HTR-8/SVneo (cell line): ENCODE data around the gene THBS3.
"Not testable (repeated sequence)": the region's sequence is repeated elsewhere in the genome, so short reads cannot be mapped to it uniquely, and the experiment has no call there.

Source experiments
- DNase-seq: peaks from one replicate; pipeline ENCODE4 v3.0.0; 2011; ENCODE audit warnings: low spot score, mixed read lengths; ENCODE audit not compliant: insufficient read length
- FAIRE-seq: peaks from 2 replicates; lab custom pipeline; 2011; peaks lifted over from hg19 to GRCh38; lab: Jason Lieb, UNC

The THBS3 gene

DNA sequence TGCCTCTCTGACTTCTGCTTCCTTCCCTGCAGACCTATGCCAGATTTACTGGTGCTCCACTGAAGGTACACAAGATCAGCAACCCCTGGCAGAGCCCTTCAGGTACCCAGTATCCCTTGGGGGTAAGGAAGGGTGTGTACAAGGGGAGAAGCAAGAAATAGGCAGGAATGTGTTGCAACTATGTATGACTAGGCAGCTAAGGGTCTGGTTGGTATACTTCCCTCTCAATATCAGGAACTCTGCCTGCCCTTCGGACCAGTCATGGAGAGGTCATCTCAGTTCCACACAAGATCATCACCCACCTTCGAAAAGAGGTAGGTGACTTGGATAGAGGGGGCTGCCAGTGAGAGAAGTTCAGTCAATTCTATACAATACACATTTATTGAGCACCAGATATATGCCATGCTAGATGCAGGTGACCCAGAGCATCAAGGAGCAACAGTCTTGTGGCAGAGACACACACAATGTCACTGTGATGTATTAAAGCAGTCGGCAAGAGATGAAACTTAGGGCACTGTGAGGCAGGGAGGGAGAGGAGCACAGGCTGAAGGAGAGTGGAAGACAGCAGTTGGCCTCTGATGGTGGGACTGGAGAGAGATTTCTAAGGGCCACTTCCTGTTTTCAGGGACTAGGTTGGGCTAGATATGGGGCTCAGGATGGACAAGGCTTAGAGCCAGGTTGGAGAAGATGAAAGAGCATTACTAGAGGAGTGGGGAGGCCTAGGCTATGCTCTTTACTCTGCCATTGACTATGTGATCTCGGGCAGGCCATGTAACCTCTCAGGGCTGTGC lies 2.8 kb upstream of the THBS3 start:
- FAIRE-seq (no peak), DNase-seq (no peak)

DNA sequence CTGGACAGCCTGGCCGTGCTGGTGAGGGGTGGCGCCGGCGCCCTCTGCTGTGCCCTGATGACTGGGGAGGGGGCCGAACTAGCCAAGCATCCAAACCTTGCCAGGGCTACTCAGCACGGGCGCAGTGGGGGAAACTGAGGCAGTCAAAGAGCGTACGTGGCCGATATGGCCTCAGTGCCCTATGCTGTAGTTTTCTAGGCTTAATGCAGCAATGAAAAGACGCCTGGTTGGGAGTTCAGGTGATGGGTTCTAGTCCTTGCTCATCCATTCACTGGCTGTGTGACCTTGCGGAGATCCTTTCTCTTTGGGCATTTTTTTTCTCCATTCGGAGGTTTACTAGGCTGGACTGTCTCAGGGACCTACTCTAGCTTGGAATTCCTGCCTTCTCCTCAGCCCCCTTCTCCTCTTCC lies 1.6 kb upstream of the THBS3 start:
- FAIRE-seq = no peak
- DNase-seq = no peak

DNA sequence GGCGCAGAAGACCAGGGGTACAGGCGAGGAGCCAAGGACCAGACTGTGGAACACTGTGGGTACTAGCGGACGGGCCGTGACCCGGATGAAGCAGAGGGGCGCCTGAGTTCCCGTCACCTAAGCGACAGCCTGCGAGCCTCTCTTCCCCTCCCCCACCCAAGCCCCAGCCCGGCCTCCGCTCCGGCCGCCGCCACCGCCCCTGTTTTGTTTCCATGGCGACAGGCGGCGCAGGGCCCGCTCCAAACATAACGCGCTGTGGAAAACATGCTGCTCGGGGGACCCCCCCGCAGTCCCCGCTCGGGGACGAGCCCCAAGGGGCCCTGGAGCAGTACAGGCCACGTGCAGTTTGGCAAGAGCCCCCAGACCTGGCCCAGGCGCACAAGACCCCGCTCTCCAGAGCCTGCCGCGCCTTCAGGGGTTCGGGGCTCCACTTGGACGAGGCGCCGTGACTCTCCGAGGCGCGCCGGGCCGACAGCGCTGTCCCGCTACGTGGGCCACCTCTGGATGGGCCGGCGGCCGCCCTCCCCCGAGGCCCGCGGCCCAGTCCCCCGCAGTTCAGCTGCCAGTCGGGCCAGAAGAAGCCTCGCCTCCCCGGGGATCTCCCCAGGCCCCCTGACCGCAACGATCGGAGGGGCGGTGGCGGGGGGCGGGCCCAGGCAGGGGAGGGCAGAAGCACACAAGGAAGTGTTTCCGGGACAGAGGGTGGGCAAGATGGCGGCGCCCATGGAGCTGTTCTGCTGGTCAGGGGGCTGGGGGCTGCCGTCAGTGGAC lies 1.0 kb upstream of the THBS3 start, which contains the start of gene MTX1:
TSS of gene MTX1 (plus strand) at position 155 of the 771 bp plus-strand sequence. CDS start at position 265, 110 bp downstream.
- DNase-seq (peak; percentile 75), FAIRE-seq (no peak)

DNA sequence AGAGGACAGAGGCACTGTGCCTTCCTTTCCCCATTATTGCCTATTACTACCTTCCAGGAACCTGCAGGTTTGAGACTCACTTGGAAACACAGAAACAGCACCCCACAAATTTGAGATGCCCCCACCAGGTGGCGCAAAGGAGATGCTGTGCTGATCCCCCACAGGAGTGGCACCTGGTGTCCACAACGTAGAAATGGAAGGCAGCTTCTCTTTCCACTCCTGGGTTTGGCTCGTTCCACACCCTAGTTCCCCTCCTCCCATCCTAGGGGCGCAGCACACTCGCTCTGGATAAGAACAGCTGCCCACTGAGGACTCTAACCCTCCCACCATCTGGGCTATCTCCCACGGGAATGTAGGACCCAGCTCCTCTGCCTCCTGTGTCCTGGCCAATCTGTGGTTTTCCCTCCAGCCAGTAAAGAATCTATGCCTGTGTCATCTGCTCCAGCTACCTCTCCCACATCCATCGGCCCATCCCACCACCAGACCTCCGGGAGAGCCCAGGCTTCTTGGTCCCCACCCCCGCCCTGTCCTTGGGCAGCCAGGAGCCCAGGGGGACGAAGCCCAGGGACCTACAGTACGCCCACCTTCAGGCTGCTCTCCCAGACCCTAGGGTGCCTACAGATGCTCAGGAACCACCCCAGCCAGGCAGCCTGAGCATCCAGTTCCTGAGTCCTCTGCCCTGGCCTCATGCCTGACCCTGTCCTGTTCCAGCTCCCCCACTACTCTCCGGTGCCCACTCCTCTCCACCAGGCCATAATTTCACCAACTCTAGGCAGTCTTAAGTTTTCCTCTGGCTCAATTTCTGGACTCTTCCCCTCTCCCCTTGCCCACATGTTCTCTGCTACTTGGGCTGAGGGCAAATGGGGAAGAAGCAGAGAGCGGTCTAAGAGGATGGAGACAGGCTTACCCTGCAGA lies 549 bp downstream of the THBS3 start:
- DNase-seq = peak; percentile 71
- no peak for FAIRE-seq

DNA sequence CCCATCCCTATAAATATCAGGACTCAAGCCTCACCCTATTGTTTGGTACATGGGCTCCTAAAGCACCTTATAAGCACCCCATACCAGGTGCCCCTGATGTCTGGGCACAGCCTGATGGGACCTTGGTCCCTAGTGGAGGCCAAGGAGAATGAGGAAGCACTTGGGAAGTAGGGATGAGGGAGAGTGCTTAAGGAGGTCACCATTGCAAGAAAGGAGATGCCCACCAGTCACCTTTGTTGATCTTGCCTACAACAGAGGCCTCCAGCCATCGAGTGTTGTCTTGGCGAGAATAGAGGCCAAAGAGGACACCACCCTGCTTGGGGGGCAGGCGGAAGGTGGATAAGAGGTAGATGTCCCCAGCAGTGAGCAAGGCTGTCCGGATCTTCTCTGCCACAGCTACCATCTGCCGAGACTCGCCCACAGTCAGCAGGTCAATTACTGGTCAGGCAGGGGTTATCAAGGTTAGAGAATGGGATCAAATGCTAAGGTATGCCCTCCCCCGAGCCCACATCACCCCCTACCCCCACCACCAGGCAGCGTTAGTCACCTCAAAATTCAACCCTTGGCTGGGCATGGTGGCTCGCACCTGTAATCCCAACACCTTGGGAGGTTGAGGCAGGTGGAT lies 1.6 kb downstream of the THBS3 start:
- no peak for FAIRE-seq
- no peak for DNase-seq

DNA sequence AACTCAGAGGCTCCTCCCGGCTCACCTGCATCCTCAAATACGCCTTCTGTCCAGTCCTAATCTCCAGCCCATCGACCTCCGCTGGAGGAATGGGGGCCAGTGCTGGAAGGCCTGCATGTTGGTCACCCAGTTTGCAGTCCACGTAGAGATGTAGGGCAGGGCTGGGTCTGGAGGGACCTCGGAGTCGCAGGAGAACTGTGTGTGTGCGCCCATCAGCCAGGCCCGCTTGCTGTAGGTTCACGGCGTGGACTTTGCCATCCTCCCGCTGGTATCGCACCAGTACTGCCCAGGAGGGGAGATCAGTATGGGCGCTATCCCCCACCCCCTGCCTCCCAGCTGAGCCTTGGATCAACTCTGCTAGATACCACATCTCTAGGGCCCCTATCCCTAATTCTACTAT lies 2.7 kb downstream of the THBS3 start:
- DNase-seq = no peak
- no peak for FAIRE-seq

DNA sequence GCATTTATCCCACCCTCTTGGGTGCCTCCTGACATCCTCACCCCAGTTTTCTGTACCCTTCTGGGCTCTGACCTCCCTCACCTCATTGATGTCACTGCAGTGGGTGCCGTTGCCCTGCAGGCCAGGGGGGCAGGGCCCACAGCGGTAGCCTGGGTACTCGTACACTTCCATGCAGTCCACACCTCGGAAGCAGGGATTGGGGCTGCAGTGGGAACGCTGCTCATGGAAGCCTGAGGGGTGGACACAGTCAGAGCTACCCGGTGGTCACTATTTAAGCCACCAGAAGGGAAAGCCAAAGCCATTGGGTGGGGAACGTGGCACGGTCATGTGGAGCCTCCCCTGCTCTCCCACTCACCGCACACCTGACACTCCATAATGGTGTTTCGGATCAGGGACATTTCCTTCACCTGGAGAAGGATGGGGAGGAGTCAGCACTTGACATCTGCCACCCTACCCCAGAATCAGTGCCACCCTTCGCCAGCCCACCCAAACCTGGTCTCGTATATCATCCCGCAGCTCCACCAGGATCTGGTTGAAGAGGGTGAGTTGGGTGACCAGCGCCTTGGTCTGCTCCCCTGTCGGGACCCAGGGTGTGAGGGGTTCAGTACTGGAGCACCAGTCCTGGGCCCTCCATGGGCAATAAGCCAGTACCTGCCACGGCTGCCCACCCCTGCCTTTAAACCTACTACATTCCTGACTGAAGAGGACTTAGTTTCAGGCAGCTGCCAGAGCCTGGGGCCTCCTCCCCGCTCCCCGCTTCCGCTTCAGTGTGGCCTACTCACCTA lies 4.8 kb downstream of the THBS3 start:
- DNase-seq (no peak), FAIRE-seq (no peak)

DNA sequence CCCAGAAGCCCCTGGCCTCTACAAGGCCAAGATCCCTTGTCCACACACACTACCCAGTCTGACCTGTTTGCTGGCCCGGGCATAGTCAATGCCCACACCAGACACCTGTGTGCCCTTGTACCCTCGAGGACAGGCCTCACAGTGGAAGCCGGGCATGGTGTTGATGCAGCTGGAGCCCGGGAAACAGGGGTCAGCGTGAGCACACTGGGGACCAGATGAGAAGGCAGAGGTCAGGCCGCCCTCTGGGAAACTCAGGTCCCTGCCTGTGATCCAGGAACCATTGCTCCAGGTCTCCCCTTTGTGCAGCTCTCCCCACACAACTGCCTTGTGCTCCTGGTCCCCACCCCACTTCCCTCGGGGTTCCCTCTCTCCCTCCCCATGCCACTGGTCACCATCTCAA lies 5.5 kb downstream of the THBS3 start:
- no peak for FAIRE-seq
- DNase-seq = no peak

DNA sequence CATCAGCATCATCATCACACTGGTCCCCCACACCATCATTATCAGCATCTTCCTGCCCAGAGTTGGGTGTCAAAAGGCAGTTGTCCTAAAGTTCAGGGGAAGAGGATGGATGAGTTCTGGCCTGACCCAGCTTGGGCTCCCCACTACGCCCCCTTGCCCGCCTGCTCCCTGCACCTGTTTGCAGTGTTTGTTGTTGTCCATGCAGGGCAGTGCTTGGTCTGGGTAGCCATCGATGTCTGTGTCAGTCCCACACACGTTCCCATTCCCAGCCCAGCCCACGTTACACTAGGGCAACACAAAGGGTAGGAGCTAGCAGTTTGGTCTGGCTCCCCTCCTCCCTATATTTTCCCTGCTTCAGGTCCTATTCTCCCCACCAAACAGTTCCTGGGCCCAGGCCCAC lies 6.8 kb downstream of the THBS3 start:
- FAIRE-seq = no peak
- DNase-seq = no peak

DNA sequence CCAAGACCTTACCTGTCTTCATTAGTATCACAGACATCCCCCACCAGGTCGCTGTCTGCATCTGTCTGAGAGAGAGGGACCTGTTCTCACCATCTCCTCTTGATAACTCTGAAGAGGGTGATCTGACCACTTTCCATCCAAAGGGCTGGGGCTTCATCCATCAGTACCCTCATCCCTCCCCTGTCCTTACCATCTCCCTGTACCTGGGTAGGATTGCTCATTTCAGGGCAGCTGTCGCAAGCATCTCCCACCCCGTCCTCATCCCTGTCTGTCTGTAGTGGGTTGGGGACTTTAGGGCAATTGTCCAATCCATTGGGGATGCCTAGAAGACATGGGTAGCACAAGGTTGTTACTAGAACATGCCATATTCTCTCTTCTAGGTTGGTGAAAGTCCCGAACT lies 7.9 kb downstream of the THBS3 start:
- FAIRE-seq (no peak), DNase-seq (no peak)

DNA sequence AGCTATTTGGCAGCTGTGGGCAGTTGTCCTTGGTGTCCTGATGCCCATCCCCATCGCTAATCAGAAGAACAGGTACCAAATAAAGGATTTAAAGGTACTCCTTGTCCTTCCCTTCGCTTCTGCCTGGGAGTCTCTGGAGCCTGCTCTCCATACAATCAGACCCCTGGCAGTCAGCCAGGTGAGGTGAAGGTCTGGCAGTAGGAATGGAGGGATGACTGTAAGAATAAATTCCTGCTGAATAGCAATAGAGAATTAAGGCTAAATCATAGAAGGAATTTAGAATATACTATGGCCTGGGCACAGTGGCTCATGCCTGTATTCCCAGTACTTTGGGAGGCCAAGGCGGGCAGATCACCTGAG lies 9.2 kb downstream of the THBS3 start:
- no peak for DNase-seq
- no peak for FAIRE-seq

DNA sequence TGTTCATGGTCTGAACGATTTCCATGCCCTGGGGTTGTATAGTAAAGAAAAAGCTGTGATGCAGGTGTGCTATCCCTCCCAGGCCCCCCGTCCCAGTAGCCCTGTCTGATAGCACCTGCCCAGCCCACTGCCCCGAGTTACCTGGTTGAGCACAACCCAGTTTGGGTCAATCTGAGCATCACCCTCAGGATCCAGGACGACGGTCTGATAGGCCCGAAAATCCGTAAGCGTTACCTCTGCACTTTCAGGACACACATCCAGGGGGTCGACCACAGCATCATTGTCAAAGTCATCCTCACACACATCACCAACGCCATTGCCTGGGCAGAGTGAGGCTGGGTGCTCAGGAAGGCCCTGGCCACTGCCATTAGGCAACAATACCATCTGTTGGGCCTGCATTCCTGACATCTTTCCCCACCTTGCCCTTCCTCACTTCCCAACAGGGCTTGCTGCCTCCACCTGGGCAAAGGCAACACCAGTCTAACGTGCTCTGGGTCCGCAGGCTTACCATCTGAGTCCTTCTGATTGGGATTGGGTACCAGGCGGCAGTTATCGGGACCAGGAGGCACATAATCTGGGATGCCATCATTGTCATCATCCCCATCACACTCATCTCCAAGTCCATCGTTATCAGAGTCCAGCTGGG lies 9.7 kb downstream of the THBS3 start:
- DNase-seq (no peak), FAIRE-seq (no peak)

DNA sequence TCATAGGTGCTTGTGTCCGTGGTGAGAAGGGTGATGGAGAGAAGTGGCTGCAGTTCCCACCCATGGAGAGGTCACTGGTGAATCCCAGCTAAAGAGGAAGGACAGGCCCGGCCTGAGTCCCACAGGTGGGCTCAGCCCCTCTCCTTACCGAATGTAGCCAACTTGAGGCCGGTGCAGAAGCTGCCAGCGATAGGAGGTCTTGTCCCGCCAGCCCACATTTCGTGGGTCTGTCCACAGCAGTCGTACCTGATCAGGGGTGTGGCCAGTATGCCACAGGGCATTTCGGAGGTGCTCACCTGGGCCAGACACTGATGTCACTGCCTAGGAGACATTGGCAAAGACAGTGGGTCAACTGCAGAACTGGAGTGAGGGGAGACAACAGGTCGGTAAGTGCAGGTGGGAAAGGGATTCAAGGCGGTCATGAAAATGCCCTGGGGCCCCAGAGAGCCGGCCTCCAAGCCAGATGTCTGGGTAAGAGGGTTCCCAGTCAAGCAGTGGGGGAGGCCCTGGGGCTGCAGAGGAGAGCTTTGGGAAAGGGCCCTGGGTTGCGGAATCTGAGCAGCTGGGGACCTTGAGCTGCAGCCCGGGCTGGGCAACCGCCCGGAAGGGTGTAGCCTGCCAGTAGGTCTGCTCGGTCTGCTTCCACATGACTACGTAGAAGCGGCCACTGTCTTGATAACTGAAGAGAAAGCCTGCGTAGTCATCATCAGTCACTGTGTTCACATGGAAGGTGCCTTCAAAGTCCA lies 10.6 kb downstream of the THBS3 start:
- no peak for DNase-seq
- FAIRE-seq = no peak

DNA sequence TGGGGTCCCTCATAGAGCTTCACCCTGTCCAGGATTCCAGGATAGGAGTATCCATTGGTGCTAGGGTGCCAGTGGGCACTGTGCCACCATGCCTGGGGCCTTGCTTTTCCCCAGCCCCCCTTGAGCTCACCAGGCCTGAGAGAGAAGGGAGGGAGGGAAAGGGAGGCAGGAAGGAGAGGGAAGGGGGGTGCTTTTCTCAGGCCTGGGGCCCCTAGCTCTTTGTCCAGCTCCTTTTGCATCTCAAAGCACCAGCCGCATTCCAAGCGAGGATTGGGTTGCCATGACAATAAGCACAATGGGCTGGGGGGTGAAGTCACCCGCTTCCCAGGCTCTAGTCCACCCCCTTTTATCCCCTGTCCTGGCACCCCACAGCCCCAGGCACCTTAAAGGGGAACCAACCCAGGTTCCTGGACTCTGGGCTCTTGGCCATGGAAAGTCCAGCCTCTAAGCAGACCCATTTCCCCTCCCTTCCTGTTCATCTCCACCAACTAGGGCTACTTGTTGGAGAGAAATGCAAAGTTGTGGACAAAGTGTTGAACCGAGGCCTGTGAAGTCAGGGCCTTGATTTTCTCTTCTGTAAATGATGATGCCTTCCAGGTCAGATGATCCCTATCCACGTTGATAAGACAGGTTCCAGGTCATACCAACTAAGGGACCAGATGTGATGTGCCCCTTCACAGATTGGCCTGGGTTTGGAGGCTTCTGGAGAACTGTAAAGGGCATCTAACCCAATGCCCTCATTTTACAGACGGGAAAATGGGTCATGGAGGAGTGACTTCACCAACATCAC lies 11.4 kb downstream of the THBS3 start:
- DNase-seq = no peak
- FAIRE-seq = no peak

DNA sequence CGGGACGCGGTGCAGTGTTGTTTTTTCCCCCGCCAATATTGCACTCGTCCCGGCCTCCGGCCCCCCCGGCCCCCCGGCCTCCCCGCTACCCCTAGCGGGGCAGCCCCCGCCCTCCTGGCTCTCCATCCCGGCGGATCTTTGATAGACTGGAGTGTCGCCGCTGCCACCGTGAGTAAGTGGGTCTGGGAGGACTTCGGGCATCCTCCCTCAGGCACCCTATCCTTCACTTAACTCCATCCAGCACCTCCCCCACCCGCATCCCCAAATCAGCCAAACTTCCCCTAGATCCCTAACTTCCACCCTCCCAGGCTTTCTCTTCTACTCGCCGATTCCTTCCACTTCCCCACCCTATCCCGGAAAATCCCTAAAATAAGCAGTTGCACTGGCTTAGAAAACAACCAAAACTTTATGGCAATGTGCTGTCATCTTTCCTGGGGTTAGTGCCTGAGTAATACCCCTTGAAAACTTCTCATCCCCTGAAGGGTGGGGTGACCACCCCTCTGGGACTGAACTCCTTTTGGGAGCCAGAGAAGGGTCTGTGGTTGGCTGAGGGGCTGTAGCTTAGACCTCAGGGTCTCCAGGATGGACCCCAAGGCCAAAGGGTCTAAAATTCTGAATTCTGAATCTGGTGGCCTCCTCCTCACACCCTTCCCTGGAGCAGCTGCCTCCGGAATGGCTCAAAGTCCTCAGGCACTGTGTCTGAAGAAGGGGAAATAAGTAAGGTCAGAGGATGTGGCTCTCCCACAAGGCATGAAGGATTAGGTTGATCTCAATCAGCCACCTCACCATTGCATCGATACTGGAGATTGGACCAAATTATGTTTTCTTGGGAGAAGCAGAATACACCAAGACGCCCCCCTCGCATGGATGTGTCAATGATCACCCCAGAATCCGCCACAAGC lies 12.2 kb downstream of the THBS3 start:
- DNase-seq = no peak
- no peak for FAIRE-seq

DNA sequence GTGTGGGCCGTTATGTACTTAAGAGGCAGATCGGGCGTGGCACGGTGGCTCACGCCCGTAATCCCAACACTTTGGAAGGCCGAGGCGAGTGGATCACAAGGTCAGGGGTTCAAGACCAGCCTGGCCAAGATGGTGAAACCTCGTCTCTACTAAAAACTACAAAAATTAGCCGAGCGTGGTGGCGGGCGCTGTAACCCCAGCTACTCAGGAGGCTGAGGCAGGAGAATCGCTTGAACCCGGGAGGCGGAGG lies 13.8 kb downstream of the THBS3 start:
- not testable (repeated sequence) for DNase-seq, FAIRE-seq
